NT2/D1 (cell line): ENCODE data around the gene RABL2B.
"Not testable (repeated sequence)": the region's sequence is repeated elsewhere in the genome, so short reads cannot be mapped to it uniquely, and the experiment has no call there.

Experiments used
- DNase-seq: peaks from one replicate; pipeline ENCODE4 v3.0.0-alpha.2; 2011; ENCODE audit warnings: low read depth, low spot score
- H3K27me3 ChIP-seq: 2 replicates; pipeline ENCODE4 v1.6.0; 2011; ENCODE audit warnings: mild to moderate bottlenecking; ENCODE audit not compliant: insufficient read length, insufficient read depth
- H3K36me3 ChIP-seq: 2 replicates; pipeline ENCODE4 v1.6.1; 2011; ENCODE audit warnings: mild to moderate bottlenecking, low read length, mixed read lengths; ENCODE audit not compliant: insufficient read depth, insufficient read length
- H3K4me1 ChIP-seq: 2 replicates; pipeline ENCODE4 v1.5.1; 2011; ENCODE audit not compliant: insufficient read depth, insufficient read length
- H3K4me3 ChIP-seq: 2 replicates; pipeline ENCODE4 v1.5.1; 2011; ENCODE audit warnings: low read depth; ENCODE audit not compliant: insufficient read length
- H3K9ac ChIP-seq: 2 replicates; pipeline ENCODE4 v1.6.0; 2011; ENCODE audit warnings: low read depth; ENCODE audit not compliant: insufficient read length
- H3K9me3 ChIP-seq: 2 replicates; pipeline ENCODE4 v1.5.1; 2011; ENCODE audit warnings: mild to moderate bottlenecking, low read length; ENCODE audit not compliant: insufficient read depth
- SUZ12 ChIP-seq: IDR thresholded peaks from 2 replicates; pipeline ENCODE4 v1.6.1; 2011; ENCODE audit not compliant: insufficient read length, insufficient read depth; ENCODE audit errors: extremely low read depth
- YY1 ChIP-seq: IDR thresholded peaks from 2 replicates; pipeline ENCODE4 v1.6.1; 2011; ENCODE audit not compliant: insufficient read length, insufficient read depth
- ZNF274 ChIP-seq: IDR thresholded peaks from 2 replicates; pipeline ENCODE4 v1.6.1; 2011; ENCODE audit warnings: mild to moderate bottlenecking, low read depth, low read length

Gene RABL2B

DNA sequence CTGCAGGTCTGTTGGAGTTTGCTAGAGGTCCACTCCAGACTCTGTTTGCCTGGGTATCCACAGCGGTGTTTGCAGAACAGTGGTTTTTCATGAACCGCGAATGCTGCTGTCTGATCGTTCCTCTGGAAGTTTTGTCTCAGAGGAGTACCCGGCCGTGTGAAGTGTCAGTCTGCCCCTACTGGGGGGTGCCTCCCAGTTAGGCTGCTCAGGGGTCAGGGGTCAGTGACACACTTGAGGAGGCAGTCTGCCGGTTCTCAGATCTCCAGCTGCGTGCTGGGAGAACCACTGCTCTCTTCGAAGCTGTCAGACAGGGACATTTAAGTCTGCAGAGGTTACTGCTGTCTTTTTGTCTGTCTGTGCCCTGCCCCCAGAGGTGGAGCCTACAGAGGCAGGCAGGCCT, 27.0 kb downstream of the RABL2B start:
- not testable (repeated sequence) for H3K4me3 ChIP-seq, H3K27me3 ChIP-seq, DNase-seq, H3K9ac ChIP-seq, H3K9me3 ChIP-seq, H3K36me3 ChIP-seq, H3K4me1 ChIP-seq

DNA sequence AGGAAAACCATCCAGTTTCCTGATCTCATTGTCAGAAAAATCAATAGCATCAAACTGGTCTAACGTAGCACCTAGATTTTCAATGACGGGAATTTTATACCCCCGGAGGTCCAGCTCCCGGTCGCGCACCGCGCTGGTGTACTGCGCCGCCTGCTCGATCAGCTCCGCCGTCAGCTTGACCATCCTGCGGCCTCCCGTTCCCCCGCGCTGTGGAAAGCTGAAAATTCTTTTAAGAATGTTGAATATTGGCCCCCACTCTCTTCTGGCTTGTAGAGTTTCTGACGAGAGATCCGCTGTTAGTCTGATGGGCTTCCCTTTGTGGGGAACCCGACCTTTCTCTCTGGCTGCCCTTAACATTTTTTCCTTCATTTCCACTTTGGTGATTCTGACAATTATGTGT, 28.2 kb downstream of the RABL2B start:
- not testable (repeated sequence) for H3K27me3 ChIP-seq, H3K4me3 ChIP-seq, H3K9me3 ChIP-seq, H3K9ac ChIP-seq, DNase-seq, H3K36me3 ChIP-seq, H3K4me1 ChIP-seq

- H3K4me3 ChIP-seq, H3K27me3 ChIP-seq, H3K36me3 ChIP-seq, H3K9me3 ChIP-seq, H3K9ac ChIP-seq, DNase-seq, H3K4me1 ChIP-seq: not testable (repeated sequence)
Observed at GRCh38 chr22:50749302-50750074, 33.9 kb downstream of the RABL2B start.

DNA sequence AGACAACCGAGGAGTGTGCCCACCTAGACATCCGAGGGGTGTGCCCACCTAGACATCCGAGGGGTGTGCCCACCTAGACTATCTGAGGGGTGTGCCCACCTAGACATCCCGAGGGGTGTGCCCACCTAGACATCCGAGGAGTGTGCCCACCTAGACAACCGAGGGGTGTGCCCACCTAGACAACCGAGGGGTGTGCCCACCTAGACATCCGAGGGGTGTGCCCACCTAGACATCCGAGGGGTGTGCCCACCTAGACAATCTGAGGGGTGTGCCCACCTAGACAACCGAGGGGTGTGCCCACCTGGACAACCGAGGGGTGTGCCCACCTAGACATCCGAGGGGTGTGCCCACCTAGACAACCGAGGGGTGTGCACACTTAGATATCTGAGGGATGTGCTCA, 34.8 kb downstream of the RABL2B start:
- not testable (repeated sequence) for H3K27me3 ChIP-seq, H3K9ac ChIP-seq, H3K9me3 ChIP-seq, H3K36me3 ChIP-seq, H3K4me3 ChIP-seq, DNase-seq, H3K4me1 ChIP-seq

- not testable (repeated sequence) for H3K4me1 ChIP-seq, H3K9ac ChIP-seq, DNase-seq, H3K27me3 ChIP-seq, H3K9me3 ChIP-seq, H3K4me3 ChIP-seq, H3K36me3 ChIP-seq
Observed at GRCh38 chr22:50747521-50747920, 35.9 kb downstream of the RABL2B start.

- not testable (repeated sequence) for H3K4me1 ChIP-seq, H3K9ac ChIP-seq, H3K4me3 ChIP-seq, H3K9me3 ChIP-seq, H3K27me3 ChIP-seq, H3K36me3 ChIP-seq, DNase-seq
Observed at GRCh38 chr22:50744424-50744823, 39.0 kb downstream of the RABL2B start.

- H3K27me3 ChIP-seq, H3K4me1 ChIP-seq, H3K4me3 ChIP-seq, DNase-seq, H3K9ac ChIP-seq, H3K9me3 ChIP-seq, H3K36me3 ChIP-seq: not testable (repeated sequence)
Observed at GRCh38 chr22:50740714-50741113, 42.7 kb downstream of the RABL2B start.

- no peak for TF ChIP-seq ZNF274
- no peak for TF ChIP-seq SUZ12
- TF ChIP-seq YY1, result no peak
- H3K4me3 ChIP-seq, result no peak overlapping the region
- H3K36me3 ChIP-seq, result no peaks in the 10 kb centered on the region
- no peaks in the 10 kb centered on the region for H3K4me1 ChIP-seq
- no peak for DNase-seq
- H3K9me3 ChIP-seq, result no peaks in the 10 kb centered on the region
- no peak overlapping the region for H3K9ac ChIP-seq
- H3K27me3 ChIP-seq, result peaks cover 3% of the 10 kb centered on the region
Observed at GRCh38 chr22:50739894-50740293, 43.5 kb downstream of the RABL2B start.

- H3K4me3 ChIP-seq, result no peak overlapping the region
- H3K4me1 ChIP-seq, result no peaks in the 10 kb centered on the region
- no peak overlapping the region for H3K9ac ChIP-seq
- peaks cover 3% of the 10 kb centered on the region for H3K27me3 ChIP-seq
- no peaks in the 10 kb centered on the region for H3K9me3 ChIP-seq
- no peaks in the 10 kb centered on the region for H3K36me3 ChIP-seq
- no peak for TF ChIP-seq YY1
- no peak for TF ChIP-seq ZNF274
- no peak for TF ChIP-seq SUZ12
- no peak for DNase-seq
Observed at GRCh38 chr22:50739279-50739691, 44.2 kb downstream of the RABL2B start.
